Body of pancreas (tissue), 4 donors: ENCODE results near the gene SHLD2. TPM values are rescaled to one million over a fixed set of nuclear protein-coding genes. Genes with fewer than 3 reads are reported as not detected.
"Not testable (repeated sequence)": the region's sequence is repeated elsewhere in the genome, so short reads cannot be mapped to it uniquely, and the experiment has no call there.

Experiments
- ATAC-seq: fragments of 150-250 bp; one replicate; pipeline ENCODE4 v1.9.1; 2016
- DNase-seq, 4 donors: peaks; one replicate each; pipeline ENCODE4 v3.0.0-alpha.2; 2019
- H3K27ac ChIP-seq, 4 donors: fragments of 200-600 bp; sonication (generic); 1 replicate in 3 of 4; 2 replicates in 1 of 4; pipeline versions ENCODE4 v1.5.1 to v1.6.1; 2016 to 2019; ENCODE audit warnings: mild to moderate bottlenecking in 1 of 4, mixed read lengths in 1 of 4, moderate library complexity in 1 of 4
- H3K27me3 ChIP-seq, 2 donors: fragments of 200-600 bp; sonication (generic); one replicate each; pipeline ENCODE4 v1.6.0; 2016; ENCODE audit warnings: mild to moderate bottlenecking in 1 of 2
- H3K36me3 ChIP-seq, 2 donors: fragments of 200-600 bp; sonication (generic); replicated peaks in 1 of 2; 2 replicates each; pipeline ENCODE4 v1.5.1; 2016; ENCODE audit warnings: low read depth in 2 of 2; ENCODE audit not compliant: insufficient read depth in 1 of 2
- H3K4me1 ChIP-seq: fragments of 200-600 bp; sonication (generic); one replicate; pipeline ENCODE4 v1.6.0; 2016
- H3K4me3 ChIP-seq, 2 donors: fragments of 200-600 bp; sonication (generic); 1 replicate in 1 of 2; 2 replicates in 1 of 2; pipeline ENCODE4 v1.5.1; 2016 to 2019
- H3K9me3 ChIP-seq, 3 donors: fragments of 200-600 bp; sonication (generic); 1 replicate in 2 of 3; 2 replicates in 1 of 3; pipeline ENCODE4 v1.5.1; 2016
- WGBS, 2 donors: methylation state at CpG; one replicate each; pipeline ENCODE4 v1.1.5; 2017; 5-methylcytosine and 5-hydroxymethylcytosine counted together
- intact Hi-C: fragments of 100-400 bp; cut with DNase I; formaldehyde crosslinking; loops from one replicate; pipeline ENCODE4 v1.15.1; 2023
- total RNA-seq, 2 donors: library from RNA; depleted of rRNA; stranded (reverse); fragments of >200 nt; gene quantifications; one replicate each; pipeline ENCODE4 v1.1.0, GENCODE V29; 2016

The SHLD2 gene
- total RNA-seq, 2 donors from 2014 or later, result 15.2 to 16.3 TPM

DNA sequence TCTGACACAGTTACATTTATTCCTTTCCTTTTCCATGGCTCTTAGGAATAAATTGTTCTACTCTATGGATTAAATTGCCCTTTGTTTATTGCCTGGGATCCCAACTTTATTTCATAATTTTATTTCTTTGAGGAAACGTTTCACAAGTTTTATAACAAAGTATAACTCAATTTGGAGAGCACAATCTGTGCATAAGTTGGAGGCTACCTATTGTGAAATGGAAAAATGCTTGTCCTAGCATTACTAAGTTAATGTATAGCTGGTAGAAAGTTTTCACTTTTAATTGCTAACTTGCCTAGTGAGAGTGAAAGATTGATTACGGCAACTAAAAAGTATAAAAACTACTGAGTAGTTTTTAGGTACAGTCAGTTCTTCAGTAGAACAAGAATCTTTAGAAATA is 32.0 kb downstream of the SHLD2 start:
- H3K9me3 ChIP-seq, intact Hi-C loops, DNase-seq, H3K27ac ChIP-seq, H3K4me3 ChIP-seq, H3K36me3 ChIP-seq, ATAC-seq, H3K27me3 ChIP-seq: not testable (repeated sequence)
- 63 to 69% methylated on average over 1 to 2 of the region's 2 CpGs for WGBS, 2 donors
- H3K4me1 ChIP-seq, result peaks cover 10% of the 10 kb centered on the region

GRCh38 chr10:87127607-87128156 is 32.7 kb downstream of the SHLD2 start:
- intact Hi-C loops, result not testable (repeated sequence)

GRCh38 chr10:87132176-87132575 is 37.2 kb downstream of the SHLD2 start:
- H3K4me3 ChIP-seq, H3K36me3 ChIP-seq, H3K27me3 ChIP-seq, H3K27ac ChIP-seq, ATAC-seq, H3K9me3 ChIP-seq, intact Hi-C loops, H3K4me1 ChIP-seq: not testable (repeated sequence)
- peak in 3 of 4 donors; percentile 11 to 46 (median 12) for DNase-seq

More at GRCh38 chr10:87127607-87128156, 32.7 kb downstream of the SHLD2 start:
- H3K4me1 ChIP-seq, result peaks cover 13% of the 10 kb centered on the region
- H3K27me3 ChIP-seq, H3K36me3 ChIP-seq, H3K4me3 ChIP-seq, DNase-seq, H3K9me3 ChIP-seq, ATAC-seq, H3K27ac ChIP-seq: not testable (repeated sequence)
- 82 to 83% methylated on average over 3 of the region's 3 CpGs for WGBS, 2 donors

GRCh38 chr10:87133936-87134335 is 38.9 kb downstream of the SHLD2 start:
- not testable (repeated sequence) for H3K9me3 ChIP-seq, H3K27ac ChIP-seq
- 82 to 94% methylated on average over 2 of the region's 2 CpGs for WGBS, 2 donors

GRCh38 chr10:87134440-87134839 is 39.4 kb downstream of the SHLD2 start:
- H3K27me3 ChIP-seq, H3K9me3 ChIP-seq, H3K27ac ChIP-seq, H3K36me3 ChIP-seq, intact Hi-C loops, DNase-seq, H3K4me1 ChIP-seq, ATAC-seq, H3K4me3 ChIP-seq: not testable (repeated sequence)
- 14 to 47% methylated on average over 2 of the region's 2 CpGs for WGBS, 2 donors

More at GRCh38 chr10:87133936-87134335, 38.9 kb downstream of the SHLD2 start:
- H3K4me3 ChIP-seq, H3K36me3 ChIP-seq, H3K27me3 ChIP-seq, intact Hi-C loops, H3K4me1 ChIP-seq, ATAC-seq, DNase-seq: not testable (repeated sequence)

DNA sequence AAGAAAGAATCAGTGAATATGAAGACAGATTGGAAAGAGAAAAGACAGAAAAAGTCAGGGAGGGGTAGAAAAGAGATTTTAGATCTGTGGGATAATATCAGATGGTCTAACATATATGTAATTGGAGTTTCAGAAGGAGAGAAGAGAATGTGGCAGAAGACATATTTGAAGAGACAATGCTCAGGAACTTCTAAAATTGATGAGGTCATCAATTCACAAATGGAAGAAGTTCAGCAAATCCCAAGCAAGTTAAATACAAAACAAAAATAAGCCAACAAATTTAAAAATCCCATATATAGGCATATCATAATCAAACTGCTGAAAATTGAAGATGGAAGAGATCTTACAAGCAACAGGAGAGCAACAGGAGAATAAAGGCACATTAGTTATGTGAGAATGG is 42.5 kb downstream of the SHLD2 start:
- H3K9me3 ChIP-seq, H3K27ac ChIP-seq, H3K4me3 ChIP-seq, ATAC-seq, intact Hi-C loops, H3K36me3 ChIP-seq, H3K27me3 ChIP-seq, H3K4me1 ChIP-seq, DNase-seq: not testable (repeated sequence)

DNA sequence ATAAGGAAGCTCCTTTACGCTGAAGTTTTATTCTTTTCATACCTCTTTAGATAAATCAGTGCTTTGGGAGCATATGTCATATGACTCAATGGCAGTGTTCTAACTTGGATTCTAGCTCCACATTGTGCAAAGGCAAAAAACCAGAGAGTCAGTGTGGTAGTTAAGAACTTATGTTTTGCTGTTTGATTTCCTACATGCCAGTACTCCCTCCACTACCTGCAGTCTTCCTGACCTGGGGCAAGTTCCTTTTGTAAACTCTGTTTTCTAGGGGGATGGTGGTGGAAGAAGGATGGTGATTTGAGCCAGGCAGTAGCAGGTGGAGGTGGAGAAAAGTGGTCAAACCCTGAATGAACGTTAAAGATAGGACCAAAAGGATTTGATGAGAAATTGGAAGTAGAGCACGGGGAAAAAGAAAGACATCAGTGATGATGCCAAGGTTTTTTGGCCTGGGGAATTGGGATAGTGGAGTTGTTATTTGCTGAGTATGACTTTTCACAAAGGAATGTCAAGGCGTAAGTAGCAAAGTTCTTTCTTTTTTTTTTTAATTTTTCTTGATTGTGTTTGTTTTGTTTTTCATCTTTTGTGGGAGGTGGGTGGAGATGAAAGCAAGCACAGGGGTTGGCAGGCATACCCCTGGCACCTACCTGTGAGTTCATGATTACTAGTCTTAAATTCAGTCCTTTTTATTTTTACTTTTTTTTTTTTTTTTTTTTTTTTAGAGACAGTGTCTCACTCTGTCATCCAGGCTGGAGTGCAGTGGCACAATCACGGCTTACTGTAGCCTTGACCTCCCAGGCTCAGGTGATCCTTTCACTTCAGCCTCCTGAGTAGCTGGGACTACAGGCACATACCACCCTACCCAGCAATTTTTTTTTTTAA is 47.5 kb downstream of the SHLD2 start:
- H3K9me3 ChIP-seq, H3K36me3 ChIP-seq, H3K4me3 ChIP-seq, H3K27me3 ChIP-seq, H3K27ac ChIP-seq, intact Hi-C loops, H3K4me1 ChIP-seq, DNase-seq, ATAC-seq: not testable (repeated sequence)
- 58 to 68% methylated on average over 4 to 5 of the region's 5 CpGs for WGBS, 2 donors

- H3K36me3 ChIP-seq, ATAC-seq, H3K9me3 ChIP-seq, H3K4me1 ChIP-seq, H3K27me3 ChIP-seq, H3K4me3 ChIP-seq, DNase-seq, intact Hi-C loops, H3K27ac ChIP-seq: not testable (repeated sequence)
- WGBS, 2 donors, result 93 to 100% methylated on average over 6 of the region's 6 CpGs
Observed at GRCh38 chr10:87143109-87143418, 48.1 kb downstream of the SHLD2 start.

DNA sequence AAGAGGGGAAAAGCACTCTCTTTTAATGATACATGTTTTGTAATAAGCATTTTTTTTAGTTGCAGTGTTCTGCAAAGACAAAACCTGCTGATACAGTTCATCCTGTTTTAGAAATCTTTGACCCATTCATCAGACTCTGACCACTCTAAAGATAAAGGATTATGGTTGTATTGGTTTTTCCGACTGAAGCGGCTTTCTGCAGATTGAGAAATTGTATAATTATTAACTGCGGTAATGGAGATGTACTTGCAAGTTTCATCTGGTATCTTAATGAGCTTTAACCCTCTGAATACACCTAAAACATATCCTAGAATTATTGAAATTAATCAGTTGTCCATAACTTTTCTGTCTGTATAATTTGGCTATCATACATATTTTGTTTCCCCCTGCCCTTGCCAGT is 50.6 kb downstream of the SHLD2 start:
- DNase-seq, intact Hi-C loops, ATAC-seq, H3K4me1 ChIP-seq, H3K4me3 ChIP-seq, H3K36me3 ChIP-seq, H3K27ac ChIP-seq, H3K27me3 ChIP-seq, H3K9me3 ChIP-seq: not testable (repeated sequence)
- 21 to 33% methylated on average over 1 to 3 of the region's 3 CpGs for WGBS, 2 donors
